ENCODE measurements around the gene DNASE2B. TPM values are rescaled to one million over a fixed set of nuclear protein-coding genes. Genes with fewer than 3 reads are reported as not detected.

The DNASE2B gene, protein sequence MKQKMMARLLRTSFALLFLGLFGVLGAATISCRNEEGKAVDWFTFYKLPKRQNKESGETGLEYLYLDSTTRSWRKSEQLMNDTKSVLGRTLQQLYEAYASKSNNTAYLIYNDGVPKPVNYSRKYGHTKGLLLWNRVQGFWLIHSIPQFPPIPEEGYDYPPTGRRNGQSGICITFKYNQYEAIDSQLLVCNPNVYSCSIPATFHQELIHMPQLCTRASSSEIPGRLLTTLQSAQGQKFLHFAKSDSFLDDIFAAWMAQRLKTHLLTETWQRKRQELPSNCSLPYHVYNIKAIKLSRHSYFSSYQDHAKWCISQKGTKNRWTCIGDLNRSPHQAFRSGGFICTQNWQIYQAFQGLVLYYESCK
- not detected for total RNA-seq

GRCh38 chr1:84398175-84399155 is at the start of gene DNASE2B:
TSS of gene DNASE2B (plus strand) at chr1:84398484. CDS start at chr1:84398565, 81 bp downstream.
- no peak for DNase-seq

GRCh38 chr1:84348759-84349158 is 49.5 kb upstream of the DNASE2B start:
- no peak for DNase-seq

DNA sequence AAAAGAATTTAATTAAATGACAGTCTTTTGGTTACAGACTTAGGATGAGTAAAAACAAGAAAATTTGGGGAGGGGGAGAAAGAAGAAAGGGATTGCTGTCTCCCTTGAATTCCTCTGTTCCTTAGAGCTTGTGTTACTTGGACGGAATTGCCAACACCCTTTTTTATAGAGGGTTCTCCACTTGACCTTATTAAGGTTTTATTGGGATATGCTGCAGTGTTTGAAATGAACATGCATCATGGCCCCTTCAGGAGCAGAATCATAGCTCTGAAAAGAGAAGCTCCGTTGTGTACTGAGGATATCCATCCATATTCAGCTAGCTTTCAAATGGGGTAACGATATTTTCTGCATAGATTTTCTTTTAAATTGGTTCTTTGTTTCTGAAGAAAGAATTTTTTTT is 48.2 kb upstream of the DNASE2B start:
- no peak for DNase-seq

DNA sequence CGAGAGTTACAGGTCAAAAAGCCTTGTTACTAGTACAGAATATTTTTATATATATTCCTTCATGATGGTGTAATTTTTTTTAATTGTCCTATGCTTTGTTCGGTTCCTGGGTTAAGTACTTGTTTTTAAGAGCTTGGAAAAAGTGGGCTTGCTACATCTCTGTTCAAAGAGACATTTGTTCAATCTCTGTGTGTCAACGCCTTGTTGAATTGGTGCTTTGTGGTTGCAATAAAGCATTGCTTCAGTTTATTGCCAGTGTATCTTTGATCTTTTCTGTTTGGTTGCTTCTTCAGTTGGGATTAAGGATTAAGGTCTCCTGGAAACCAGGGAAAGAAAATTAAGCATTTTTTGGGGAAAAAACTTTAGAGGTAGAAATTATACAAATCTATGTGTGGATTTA is 47.7 kb upstream of the DNASE2B start:
- DNase-seq = peak; percentile 5

- no peak for DNase-seq
Measured at GRCh38 chr1:84352298-84353106, 45.8 kb upstream of the DNASE2B start.

- no peak for DNase-seq
Measured at GRCh38 chr1:84353695-84354094, 44.6 kb upstream of the DNASE2B start.

- DNase-seq = no peak
Measured at GRCh38 chr1:84355556-84355955, 42.7 kb upstream of the DNASE2B start.

GRCh38 chr1:84356881-84357280 is 41.4 kb upstream of the DNASE2B start:
- DNase-seq = no peak

- DNase-seq = no peak
Measured at GRCh38 chr1:84358695-84359094, 39.6 kb upstream of the DNASE2B start.

- DNase-seq = no peak
Measured at GRCh38 chr1:84360316-84360715, 38.0 kb upstream of the DNASE2B start.

DNA sequence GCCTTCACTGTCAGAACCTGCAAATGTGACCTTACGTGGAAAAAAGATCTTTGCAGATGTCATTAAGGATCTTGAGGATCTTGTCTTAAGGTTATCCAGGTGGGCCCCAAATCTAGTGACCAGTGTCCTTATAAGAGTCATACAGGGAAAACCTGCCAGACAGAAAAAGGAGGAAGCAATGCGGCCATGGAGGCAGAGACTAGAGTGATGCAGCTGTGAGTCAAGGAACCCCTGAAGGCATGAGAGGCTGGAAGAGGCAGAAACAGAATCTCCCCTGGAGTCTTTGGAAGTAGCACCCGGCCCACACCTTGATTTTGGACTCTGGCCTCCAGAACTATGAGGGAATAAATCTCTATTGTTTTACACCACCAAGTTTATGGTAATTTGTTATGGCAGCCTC is 36.5 kb upstream of the DNASE2B start:
- no peak for DNase-seq

- DNase-seq = no peak
Measured at GRCh38 chr1:84363019-84363418, 35.3 kb upstream of the DNASE2B start.

DNA sequence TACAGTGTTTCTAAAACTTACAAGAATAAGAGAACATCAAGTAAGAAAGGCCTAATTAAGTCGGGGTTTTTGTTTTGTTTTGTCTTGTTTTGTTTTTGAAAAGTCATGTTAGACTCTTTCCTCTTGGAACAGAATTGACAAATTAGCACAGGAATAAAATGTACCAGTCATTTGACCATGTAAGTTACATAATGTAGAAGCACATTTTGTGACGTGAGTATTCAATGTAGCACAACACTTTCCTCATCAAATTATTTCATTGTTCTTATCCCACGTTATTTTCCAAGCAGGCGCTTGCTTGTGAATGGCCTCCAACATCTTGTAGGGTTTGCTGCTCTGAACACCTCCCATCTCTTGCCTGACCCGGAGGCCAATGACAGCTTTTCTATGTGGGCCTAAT is 34.7 kb upstream of the DNASE2B start:
- DNase-seq = no peak

- no peak for DNase-seq
Measured at GRCh38 chr1:84365225-84366221, 32.8 kb upstream of the DNASE2B start.

- DNase-seq = no peak
Measured at GRCh38 chr1:84366786-84367185, 31.5 kb upstream of the DNASE2B start.

GRCh38 chr1:84367219-84367618 is 31.1 kb upstream of the DNASE2B start:
- no peak for DNase-seq

- no peak for DNase-seq
Measured at GRCh38 chr1:84368441-84368840, 29.8 kb upstream of the DNASE2B start.

- no peak for DNase-seq
Measured at GRCh38 chr1:84370266-84370665, 28.0 kb upstream of the DNASE2B start.

GRCh38 chr1:84370831-84371394 is 27.4 kb upstream of the DNASE2B start:
- no peak for DNase-seq

- no peak for DNase-seq
Measured at GRCh38 chr1:84373436-84374141, 24.7 kb upstream of the DNASE2B start.
